GM12878 (cell line): ENCODE results near the gene TEKT3. TPM values are rescaled to one million over a fixed set of nuclear protein-coding genes. Genes with fewer than 3 reads are reported as not detected.

Experiments
- ATAC-seq: fragments of 200-7000 bp; cut with Tn5 transposase; 3 replicates; pipeline ENCODE4 v1.9.1; 2020; ENCODE audit warnings: mild to moderate bottlenecking, moderate library complexity
- BruUV-seq: library from RNA; stranded (reverse); fragments of 400-500 nt; replicated peaks from 2 replicates; lab custom pipeline; 2021; lab: Mats Ljungman, UMichigan
- CTCF ChIA-PET: fragments of 300-600 bp; sonication (Branson Sonifier 250); formaldehyde crosslinking; extraction: SDS; loops from one replicate; lab custom pipeline; 2021; ENCODE audit warnings: inconsistent platforms; lab: Yijun Ruan, JAX
- POLR2A ChIA-PET: fragments of 350-600 bp; formaldehyde crosslinking; extraction: SDS; loops from one replicate; lab custom pipeline; 2021; ENCODE audit warnings: inconsistent platforms; lab: Charles Lee
- RAD21 ChIA-PET: fragments of 300-600 bp; sonication (Branson Sonifier 250); formaldehyde crosslinking; loops from one replicate; lab custom pipeline; 2023; ENCODE audit warnings: antibody characterized with exemption; ENCODE audit not compliant: unreplicated experiment; lab: Charles Lee
- SMC1A ChIA-PET: fragments of 300-600 bp; sonication (Branson Sonifier 250); formaldehyde crosslinking; loops from one replicate; lab custom pipeline; 2023; ENCODE audit not compliant: unreplicated experiment, uncharacterized antibody; lab: Charles Lee
- DNase-seq: peaks from one replicate; pipeline ENCODE4 v3.0.0-alpha.2; 2011; ENCODE audit warnings: low read depth, low spot score
- FAIRE-seq: peaks from 3 replicates; lab custom pipeline; 2011; peaks lifted over from hg19 to GRCh38; lab: Jason Lieb, UNC
- H2AFZ ChIP-seq: 2 replicates; pipeline ENCODE4 v1.6.0; 2011; ENCODE audit warnings: low read depth, low read length, control low read depth; ENCODE audit not compliant: control insufficient read depth
- H3K27ac ChIP-seq: 2 replicates; pipeline ENCODE4 v1.5.1; 2011; ENCODE audit warnings: control low read depth; ENCODE audit not compliant: control insufficient read depth, insufficient read depth
- H3K27me3 ChIP-seq, 2 experiments: replicated peaks in 1 of 2; 2 replicates each; pipeline versions ENCODE4 v1.6.0 to v1.6.1; 2011; ENCODE audit warnings: low read length in 1 of 2; ENCODE audit not compliant: control insufficient read depth in 2 of 2, insufficient read depth in 2 of 2
- H3K36me3 ChIP-seq, 2 experiments: 2 replicates each; pipeline ENCODE4 v1.5.1; 2011; ENCODE audit warnings: low read length in 1 of 2; ENCODE audit not compliant: control insufficient read depth in 2 of 2, insufficient read depth in 2 of 2
- H3K4me1 ChIP-seq: 2 replicates; pipeline ENCODE4 v1.6.1; 2011; ENCODE audit warnings: mild to moderate bottlenecking, low read length, moderate library complexity, mixed read lengths; ENCODE audit not compliant: control insufficient read depth, insufficient read depth
- H3K4me2 ChIP-seq: 2 replicates; pipeline ENCODE4 v1.6.0; 2011; ENCODE audit warnings: control low read depth; ENCODE audit not compliant: control insufficient read depth, insufficient read depth
- H3K4me3 ChIP-seq: fragments of 200-600 bp; sonication (generic); 2 replicates; pipeline ENCODE4 v1.5.1; 2016
- H3K79me2 ChIP-seq: 2 replicates; pipeline ENCODE4 v1.6.0; 2011; ENCODE audit warnings: low read length; ENCODE audit not compliant: control insufficient read depth, insufficient read depth
- H3K9ac ChIP-seq: 2 replicates; pipeline ENCODE4 v1.8.0; 2011; ENCODE audit warnings: low read length, control low read depth, mixed read lengths; ENCODE audit not compliant: control insufficient read depth, insufficient read depth
- H3K9me3 ChIP-seq: replicated peaks from 3 replicates; pipeline ENCODE4 v1.5.1; 2011; ENCODE audit warnings: mild to moderate bottlenecking, low read length; ENCODE audit not compliant: control insufficient read depth, insufficient read depth
- H4K20me1 ChIP-seq: 2 replicates; pipeline ENCODE4 v1.6.0; 2011; ENCODE audit not compliant: control insufficient read depth, insufficient read depth
- CEBPB ChIP-seq, 2 experiments: fragments of 150-350 bp in 1 of 2; IDR thresholded peaks; 2 replicates each; pipeline ENCODE4 v1.6.1; 2012 to 2014; ENCODE audit warnings: low read depth in 2 of 2, low read length in 2 of 2, borderline replicate concordance in 1 of 2, inconsistent platforms in 1 of 2
- ESRRA ChIP-seq: IDR thresholded peaks from 2 replicates; pipeline ENCODE4 v1.6.1; 2012; ENCODE audit warnings: mild to moderate bottlenecking, low read length, improper control_type of control experiment
- MYC ChIP-seq: IDR thresholded peaks from 2 replicates; pipeline ENCODE4 v1.6.1; 2011; ENCODE audit warnings: mild to moderate bottlenecking, low read length, moderate library complexity, inconsistent platforms; ENCODE audit not compliant: insufficient read depth, insufficient replicate concordance, insufficient read length, severe bottlenecking
- NR2C1 ChIP-seq: fragments of 450-650 bp; IDR thresholded peaks from 2 replicates; pipeline ENCODE4 v1.6.1; 2017; ENCODE audit warnings: antibody characterized with exemption, mild to moderate bottlenecking, moderate library complexity
- RBBP5 ChIP-seq: fragments of 200-600 bp; sonication (generic); conservative IDR thresholded peaks from 2 replicates; pipeline ENCODE4 v1.6.1; 2016
- RUNX3 ChIP-seq: IDR thresholded peaks from 2 replicates; pipeline ENCODE4 v1.6.1; 2012; ENCODE audit warnings: low read length, inconsistent platforms
- SIX5 ChIP-seq: IDR thresholded peaks from 2 replicates; pipeline ENCODE4 v1.6.1; 2011; ENCODE audit warnings: mild to moderate bottlenecking, low read depth, low read length, moderate library complexity; ENCODE audit not compliant: severe bottlenecking
- ZNF384 ChIP-seq: IDR thresholded peaks from 2 replicates; pipeline ENCODE4 v1.6.1; 2012; ENCODE audit warnings: low read depth, mild to moderate bottlenecking, low read length, improper control_type of control experiment, borderline replicate concordance
- ZNF687 ChIP-seq: fragments of 450-650 bp; IDR thresholded peaks from 2 replicates; pipeline ENCODE4 v1.6.1; 2017; ENCODE audit warnings: mild to moderate bottlenecking, moderate library complexity
- WGBS: methylation state at CpG from one replicate; pipeline ENCODE4 v1.1.6; 2016; ENCODE audit warnings: low lambda C conversion rate; ENCODE audit not compliant: insufficient replicate concordance, insufficient coverage; ENCODE audit errors: missing lambda C conversion rate; 5-methylcytosine and 5-hydroxymethylcytosine counted together
- in situ Hi-C: fragments of 300-500 bp; cut with MboI; formaldehyde crosslinking; loops from 9 replicates; pipeline ENCODE4 v1.14.3; 2018; ENCODE audit warnings: mixed read lengths
- intact Hi-C: fragments of 100-400 bp; cut with micrococcal nuclease; formaldehyde crosslinking; loops from one replicate; pipeline ENCODE4 v1.14.2; 2022; ENCODE audit not compliant: unreplicated experiment
- polyA plus RNA-seq, 11 experiments: library from polyadenylated mRNA; depleted of rRNA in 4 of 11; unstranded in 6 of 11; stranded (reverse) in 5 of 11; fragments of >200 nt; fragmentation: Nextera tagmentation in 4 of 11; fragmentation: Illumina TruSeq in 1 of 11; extraction: Ambion mirVana in 4 of 11; extraction: Trizol in 1 of 11; gene quantifications; 1 replicate in 1 of 11; 2 replicates in 10 of 11; pipeline versions ENCODE4 v1.2.1 to v1.2.3, GENCODE V29; 2011 to 2016; ENCODE audit warnings: inconsistent platforms in 2 of 11, missing spikeins in 2 of 11, low read depth in 1 of 11
- total RNA-seq, 4 experiments: library from RNA; depleted of rRNA in 3 of 4; stranded (reverse); fragments of >200 nt in 3 of 4; fragmentation: Illumina TruSeq in 1 of 4; extraction: Trizol in 1 of 4; gene quantifications; 2 replicates each; pipeline versions ENCODE4 v1.2.1 to v1.2.3, GENCODE V29; 2013 to 2021
- TF ChIP-seq, protein P1 (sequence below): IDR thresholded peaks from 2 replicates; pipeline ENCODE4 v1.6.1; 2012; ENCODE audit warnings: improper control_type of control experiment, low read depth, low read length; ENCODE audit not compliant: insufficient replicate concordance
- TF ChIP-seq, protein P2 (sequence below): fragments of 450-650 bp; IDR thresholded peaks from 2 replicates; pipeline ENCODE4 v1.6.1; 2016; ENCODE audit warnings: mild to moderate bottlenecking

TEKT3 gene
- total and polyA plus RNA-seq, 10 of the 15 experiments (the other 5 are each of a cell fraction or from before 2014, with no cell fraction given): 0.15 TPM; not detected in 9

GRCh38 chr17:15309793-15310192 lies 31.6 kb downstream of the TEKT3 start:
- H3K9me3 ChIP-seq: no peaks in the 10 kb centered on the region
- no peaks in the 10 kb centered on the region; a peak in 1 of 4 replicates for H3K27me3 ChIP-seq
- no peaks in the 10 kb centered on the region for H4K20me1 ChIP-seq
- H3K27ac ChIP-seq: no peak overlapping the region
- ChIA-PET POLR2A (no interaction called here), RAD21 (no interaction called here), CTCF (no interaction called here), SMC1A (no interaction called here)
- no peaks in the 10 kb centered on the region for H3K4me1 ChIP-seq
- H3K4me3 ChIP-seq: no peak overlapping the region
- ATAC-seq (no peak), FAIRE-seq (no peak), DNase-seq (no peak)
- intact Hi-C loops (no loop called here), in situ Hi-C loops (no loop called here)
- no peaks in the 10 kb centered on the region for H3K36me3 ChIP-seq
- 2% methylated on average over 3 of the region's 3 CpGs for WGBS
- no TSS peak for BruUV-seq
- H3K9ac ChIP-seq: no peak overlapping the region
- H3K4me2 ChIP-seq: no peak overlapping the region
- no peaks in the 10 kb centered on the region for H3K79me2 ChIP-seq
- H2AFZ ChIP-seq: no peak overlapping the region
- TF ChIP-seq CEBPB (IDR thresholded peaks at IDR 0.05; ENCODE audit: borderline replicate concordance in 1 of 2, low read depth in 2 of 2, low read length in 2 of 2): no peak
- TF ChIP-seq, protein P1, sequence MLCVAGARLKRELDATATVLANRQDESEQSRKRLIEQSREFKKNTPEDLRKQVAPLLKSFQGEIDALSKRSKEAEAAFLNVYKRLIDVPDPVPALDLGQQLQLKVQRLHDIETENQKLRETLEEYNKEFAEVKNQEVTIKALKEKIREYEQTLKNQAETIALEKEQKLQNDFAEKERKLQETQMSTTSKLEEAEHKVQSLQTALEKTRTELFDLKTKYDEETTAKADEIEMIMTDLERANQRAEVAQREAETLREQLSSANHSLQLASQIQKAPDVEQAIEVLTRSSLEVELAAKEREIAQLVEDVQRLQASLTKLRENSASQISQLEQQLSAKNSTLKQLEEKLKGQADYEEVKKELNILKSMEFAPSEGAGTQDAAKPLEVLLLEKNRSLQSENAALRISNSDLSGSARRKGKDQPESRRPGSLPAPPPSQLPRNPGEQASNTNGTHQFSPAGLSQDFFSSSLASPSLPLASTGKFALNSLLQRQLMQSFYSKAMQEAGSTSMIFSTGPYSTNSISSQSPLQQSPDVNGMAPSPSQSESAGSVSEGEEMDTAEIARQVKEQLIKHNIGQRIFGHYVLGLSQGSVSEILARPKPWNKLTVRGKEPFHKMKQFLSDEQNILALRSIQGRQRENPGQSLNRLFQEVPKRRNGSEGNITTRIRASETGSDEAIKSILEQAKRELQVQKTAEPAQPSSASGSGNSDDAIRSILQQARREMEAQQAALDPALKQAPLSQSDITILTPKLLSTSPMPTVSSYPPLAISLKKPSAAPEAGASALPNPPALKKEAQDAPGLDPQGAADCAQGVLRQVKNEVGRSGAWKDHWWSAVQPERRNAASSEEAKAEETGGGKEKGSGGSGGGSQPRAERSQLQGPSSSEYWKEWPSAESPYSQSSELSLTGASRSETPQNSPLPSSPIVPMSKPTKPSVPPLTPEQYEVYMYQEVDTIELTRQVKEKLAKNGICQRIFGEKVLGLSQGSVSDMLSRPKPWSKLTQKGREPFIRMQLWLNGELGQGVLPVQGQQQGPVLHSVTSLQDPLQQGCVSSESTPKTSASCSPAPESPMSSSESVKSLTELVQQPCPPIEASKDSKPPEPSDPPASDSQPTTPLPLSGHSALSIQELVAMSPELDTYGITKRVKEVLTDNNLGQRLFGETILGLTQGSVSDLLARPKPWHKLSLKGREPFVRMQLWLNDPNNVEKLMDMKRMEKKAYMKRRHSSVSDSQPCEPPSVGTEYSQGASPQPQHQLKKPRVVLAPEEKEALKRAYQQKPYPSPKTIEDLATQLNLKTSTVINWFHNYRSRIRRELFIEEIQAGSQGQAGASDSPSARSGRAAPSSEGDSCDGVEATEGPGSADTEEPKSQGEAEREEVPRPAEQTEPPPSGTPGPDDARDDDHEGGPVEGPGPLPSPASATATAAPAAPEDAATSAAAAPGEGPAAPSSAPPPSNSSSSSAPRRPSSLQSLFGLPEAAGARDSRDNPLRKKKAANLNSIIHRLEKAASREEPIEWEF: no peak
- TF ChIP-seq ZNF687: no peak
- TF ChIP-seq RBBP5: no peak
- TF ChIP-seq ESRRA: no peak
- TF ChIP-seq, protein P2, sequence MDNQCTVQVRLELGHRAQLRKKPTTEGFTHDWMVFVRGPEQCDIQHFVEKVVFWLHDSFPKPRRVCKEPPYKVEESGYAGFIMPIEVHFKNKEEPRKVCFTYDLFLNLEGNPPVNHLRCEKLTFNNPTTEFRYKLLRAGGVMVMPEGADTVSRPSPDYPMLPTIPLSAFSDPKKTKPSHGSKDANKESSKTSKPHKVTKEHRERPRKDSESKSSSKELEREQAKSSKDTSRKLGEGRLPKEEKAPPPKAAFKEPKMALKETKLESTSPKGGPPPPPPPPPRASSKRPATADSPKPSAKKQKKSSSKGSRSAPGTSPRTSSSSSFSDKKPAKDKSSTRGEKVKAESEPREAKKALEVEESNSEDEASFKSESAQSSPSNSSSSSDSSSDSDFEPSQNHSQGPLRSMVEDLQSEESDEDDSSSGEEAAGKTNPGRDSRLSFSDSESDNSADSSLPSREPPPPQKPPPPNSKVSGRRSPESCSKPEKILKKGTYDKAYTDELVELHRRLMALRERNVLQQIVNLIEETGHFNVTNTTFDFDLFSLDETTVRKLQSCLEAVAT: no peak
- no peak for TF ChIP-seq RUNX3
- TF ChIP-seq SIX5: no peak
- TF ChIP-seq NR2C1: no peak
- no peak for TF ChIP-seq MYC
- no peak for TF ChIP-seq ZNF384
